Muscle layer of colon (tissue), 2 donors: ENCODE results near the gene H2BK1.

Source experiments
- H3K27ac ChIP-seq: one replicate; pipeline ENCODE4 v1.7.0; 2013; ENCODE audit warnings: low read depth, mild to moderate bottlenecking, low read length, moderate library complexity
- H3K27me3 ChIP-seq, 2 donors: one replicate each; pipeline ENCODE4 v1.7.0; 2013; ENCODE audit warnings: low read length in 2 of 2, mild to moderate bottlenecking in 2 of 2; ENCODE audit not compliant: insufficient read depth in 2 of 2, control insufficient read depth in 1 of 2
- H3K36me3 ChIP-seq: one replicate; pipeline ENCODE4 v1.7.0; 2013; ENCODE audit warnings: mild to moderate bottlenecking, low read length; ENCODE audit not compliant: insufficient read depth
- H3K4me1 ChIP-seq: one replicate; pipeline ENCODE4 v1.7.0; 2013; ENCODE audit warnings: mild to moderate bottlenecking, low read length; ENCODE audit not compliant: insufficient read depth
- H3K4me3 ChIP-seq, 2 donors: one replicate each; pipeline ENCODE4 v1.7.0; 2013; ENCODE audit warnings: low read length in 2 of 2, low read depth in 1 of 2, mild to moderate bottlenecking in 1 of 2, moderate library complexity in 1 of 2
- H3K9ac ChIP-seq: one replicate; pipeline ENCODE4 v1.7.0; 2013; ENCODE audit warnings: low read length
- H3K9me3 ChIP-seq: one replicate; pipeline ENCODE4 v1.7.0; 2013; ENCODE audit warnings: mild to moderate bottlenecking, low read length
- donor health status: abdominal sarcoma.
- donor health status: Adenocarcinoma of cecum.

H2BK1 gene

DNA sequence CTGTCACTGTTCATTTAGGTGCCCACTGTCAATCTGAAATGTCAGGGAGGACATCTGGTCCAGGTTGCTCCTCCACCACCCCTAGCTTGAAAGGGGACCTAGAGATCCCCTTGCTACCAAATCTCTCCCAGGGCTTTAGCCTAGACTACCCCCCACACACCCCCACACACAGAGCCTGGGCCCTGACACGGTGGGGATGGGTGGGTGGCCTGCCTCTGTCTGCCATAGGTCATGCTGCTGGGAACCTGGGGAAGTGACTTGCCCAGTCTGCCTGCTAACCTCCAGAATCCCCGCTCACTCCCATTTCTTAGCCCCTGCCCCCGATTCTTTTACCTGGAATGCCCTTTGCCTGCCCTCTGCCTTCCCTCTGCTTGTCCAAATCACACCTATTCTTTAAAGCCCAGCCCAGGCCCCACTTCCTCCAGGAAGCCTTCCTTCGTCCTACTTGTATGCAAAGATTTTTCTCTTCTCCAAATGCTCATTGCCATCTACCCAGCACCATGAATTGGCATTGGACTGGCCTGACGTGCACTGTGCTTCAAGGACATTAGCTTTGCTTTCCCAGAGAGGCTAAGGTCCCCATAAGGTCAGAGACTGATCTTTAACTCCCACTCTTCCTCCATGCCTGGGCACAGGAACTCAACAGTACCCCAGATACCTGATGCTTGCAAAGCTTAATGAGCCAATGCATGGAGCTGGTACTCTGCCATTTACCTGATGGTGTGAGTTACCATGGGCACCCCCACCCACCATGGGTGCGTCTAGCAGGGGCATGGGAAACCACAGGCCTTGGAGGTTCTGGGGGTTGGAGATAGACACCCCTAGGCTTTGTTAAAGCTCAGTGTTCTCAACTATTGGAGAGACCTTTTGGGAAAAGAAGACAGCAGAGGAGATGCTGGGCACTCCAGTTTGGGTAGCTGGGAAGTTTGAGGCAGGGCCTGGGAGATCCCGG lies 40.2 kb upstream of the H2BK1 start:
- no peaks in the 10 kb centered on the region for H3K27me3 ChIP-seq
- peak overlapping the region; percentile 50 for H3K9ac ChIP-seq
- H3K4me1 ChIP-seq = peaks cover 55% of the 10 kb centered on the region
- peak overlapping the region; percentile 95 for H3K27ac ChIP-seq
- H3K9me3 ChIP-seq = no peaks in the 10 kb centered on the region
- H3K4me3 ChIP-seq = peak overlapping the region; percentile 49 to 71
- no peaks in the 10 kb centered on the region for H3K36me3 ChIP-seq

DNA sequence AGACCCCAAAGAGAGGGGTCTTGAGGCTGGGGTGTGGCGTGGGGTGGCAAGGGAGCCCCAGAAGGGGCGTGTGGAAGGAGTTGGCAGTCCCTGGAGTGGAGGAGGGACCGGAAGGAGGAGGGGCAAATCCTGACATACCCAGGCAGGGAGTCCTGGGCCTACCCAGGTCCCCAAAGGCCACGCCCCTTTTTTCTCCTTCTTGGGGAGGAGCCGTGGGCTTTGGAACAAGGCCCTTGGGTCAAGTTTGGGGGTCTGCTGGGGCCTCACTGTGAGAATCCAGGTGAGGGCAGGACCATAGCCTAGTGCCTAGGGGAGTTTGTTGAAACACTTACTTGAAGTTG lies 39.4 kb upstream of the H2BK1 start:
- Histone ChIP-seq H3K4me3 (peak overlapping the region in 1 of 2 donors; percentile 55), H3K4me1 (peaks cover 61% of the 10 kb centered on the region), H3K9ac (peak overlapping the region; percentile 33)

GRCh38 chr7:151249034-151249731 lies 38.9 kb upstream of the H2BK1 start:
- Histone ChIP-seq H3K9me3 (no peaks in the 10 kb centered on the region), H3K9ac (peak overlapping the region; percentile 33), H3K27me3 (peaks cover 0 to 5% of the 10 kb centered on the region in 2 donors), H3K36me3 (no peaks in the 10 kb centered on the region), H3K4me3 (peak overlapping the region; percentile 12 to 55), H3K27ac (peak overlapping the region; percentile 95), H3K4me1 (peaks cover 66% of the 10 kb centered on the region)

More for the DNA sequence above, 39.4 kb upstream of the H2BK1 start:
- Histone ChIP-seq H3K36me3 (no peaks in the 10 kb centered on the region), H3K27ac (peak overlapping the region; percentile 95), H3K27me3 (peaks cover 0 to 3% of the 10 kb centered on the region in 2 donors), H3K9me3 (no peaks in the 10 kb centered on the region)

DNA sequence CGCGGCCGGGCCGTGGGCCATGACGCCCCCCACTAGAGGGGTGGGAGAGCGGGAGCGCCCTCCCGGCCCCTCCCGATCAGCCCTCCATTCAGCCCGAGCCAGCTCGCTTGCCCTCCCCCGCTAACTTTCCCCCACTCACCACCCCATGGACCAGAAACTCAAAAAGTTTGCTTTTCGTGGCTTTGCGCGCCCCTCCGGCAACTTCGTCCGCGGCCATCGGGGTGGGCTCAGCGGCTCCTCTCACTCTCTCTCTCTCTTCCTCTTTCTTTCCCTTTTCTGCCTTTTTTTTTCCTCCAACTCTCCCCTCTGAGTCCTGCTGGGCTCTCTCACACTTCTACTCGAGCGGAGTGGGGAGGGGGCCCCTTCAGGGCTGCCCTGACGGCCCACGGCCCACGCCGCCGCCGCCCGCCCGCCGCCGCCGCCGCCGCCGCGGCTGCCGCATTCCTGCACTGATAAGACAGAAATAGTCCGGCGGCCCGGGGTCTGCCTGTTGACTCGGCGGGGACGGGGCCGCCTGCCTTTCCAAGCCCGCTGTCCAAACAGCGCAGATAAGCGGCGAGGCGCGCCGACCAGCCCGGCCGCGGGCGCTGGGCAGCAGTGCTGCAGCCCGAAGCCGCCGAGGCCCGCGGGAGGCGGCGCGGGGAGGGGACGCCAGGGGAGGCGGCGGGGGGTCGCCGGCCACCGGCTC lies 38.2 kb upstream of the H2BK1 start, which contains the start of gene SMARCD3:
SMARCD3 (minus strand) TSS at position 349 of the 688 bp plus-strand sequence; CDS start at position 217, 132 bp downstream.
- H3K9ac ChIP-seq = peak within 1 kb of the TSS; percentile 65
- no peaks in the 10 kb centered on the region for H3K36me3 ChIP-seq
- H3K4me3 ChIP-seq = peak within 1 kb of the TSS; percentile 68 to 79
- peak within 1 kb of the TSS; percentile 95 for H3K27ac ChIP-seq
- H3K4me1 ChIP-seq = peaks cover 71% of the 10 kb centered on the region
- no peaks in the 10 kb centered on the region for H3K9me3 ChIP-seq
- peaks cover 0 to 5% of the 10 kb centered on the region in 2 donors for H3K27me3 ChIP-seq

GRCh38 chr7:151247611-151248345 lies 37.5 kb upstream of the H2BK1 start:
- peaks cover 67% of the 10 kb centered on the region for H3K4me1 ChIP-seq
- H3K9me3 ChIP-seq = no peaks in the 10 kb centered on the region
- H3K4me3 ChIP-seq = peak overlapping the region; percentile 68 to 79
- H3K9ac ChIP-seq = peak overlapping the region; percentile 65
- peaks cover 2% of the 10 kb centered on the region for H3K36me3 ChIP-seq
- H3K27me3 ChIP-seq = peaks cover 0 to 5% of the 10 kb centered on the region in 2 donors
- H3K27ac ChIP-seq = peak overlapping the region; percentile 88

DNA sequence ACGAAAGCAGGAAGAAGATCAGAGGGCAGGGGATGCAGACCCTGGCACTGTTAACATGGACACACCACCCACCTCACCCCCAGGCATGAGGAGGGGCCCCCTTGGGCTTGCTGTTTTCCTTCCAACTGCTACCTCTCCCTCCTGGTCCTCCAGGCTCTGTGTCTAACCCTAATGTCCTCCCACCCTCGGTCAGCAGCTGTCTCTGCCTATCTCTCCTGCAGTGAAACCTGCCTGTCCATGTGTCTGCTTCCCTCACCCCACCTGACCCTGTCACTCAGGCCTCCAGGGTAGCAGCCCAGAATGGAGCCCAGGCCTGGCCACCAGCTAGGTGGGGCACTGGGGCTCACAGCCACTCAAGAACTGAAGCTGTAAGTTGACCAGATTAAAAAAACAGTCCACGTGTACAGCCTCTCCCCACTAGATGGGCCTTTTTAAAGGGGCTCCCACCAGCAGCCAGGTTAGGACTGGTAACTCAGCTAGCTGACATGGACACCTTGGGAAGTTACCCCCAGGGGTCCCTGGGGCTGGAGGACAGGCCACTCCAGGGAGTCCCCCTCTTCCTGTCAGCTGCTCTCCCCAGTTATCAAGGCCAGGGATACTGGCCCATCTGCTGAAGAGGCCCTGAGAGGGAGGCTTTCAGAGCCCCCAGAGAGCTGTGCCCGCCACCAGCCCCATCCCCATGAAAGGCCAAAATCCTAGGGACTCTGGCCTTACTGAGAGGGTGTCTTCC lies 36.7 kb upstream of the H2BK1 start:
- peaks cover 63% of the 10 kb centered on the region for H3K4me1 ChIP-seq
- H3K27ac ChIP-seq = peak overlapping the region; percentile 88
- H3K27me3 ChIP-seq = peaks cover 0 to 5% of the 10 kb centered on the region in 2 donors
- H3K36me3 ChIP-seq = peaks cover 8% of the 10 kb centered on the region
- H3K4me3 ChIP-seq = peak overlapping the region; percentile 68 to 79
- no peaks in the 10 kb centered on the region for H3K9me3 ChIP-seq
- peak overlapping the region; percentile 65 for H3K9ac ChIP-seq

GRCh38 chr7:151246102-151246850 lies 36.0 kb upstream of the H2BK1 start:
- H3K4me3 ChIP-seq = peak overlapping the region in 1 of 2 donors; percentile 41
- peaks cover 15% of the 10 kb centered on the region for H3K36me3 ChIP-seq
- peaks cover 0 to 5% of the 10 kb centered on the region in 2 donors for H3K27me3 ChIP-seq
- H3K4me1 ChIP-seq = peaks cover 62% of the 10 kb centered on the region
- H3K9ac ChIP-seq = no peak overlapping the region
- H3K27ac ChIP-seq = peak overlapping the region; percentile 43
- no peaks in the 10 kb centered on the region for H3K9me3 ChIP-seq

DNA sequence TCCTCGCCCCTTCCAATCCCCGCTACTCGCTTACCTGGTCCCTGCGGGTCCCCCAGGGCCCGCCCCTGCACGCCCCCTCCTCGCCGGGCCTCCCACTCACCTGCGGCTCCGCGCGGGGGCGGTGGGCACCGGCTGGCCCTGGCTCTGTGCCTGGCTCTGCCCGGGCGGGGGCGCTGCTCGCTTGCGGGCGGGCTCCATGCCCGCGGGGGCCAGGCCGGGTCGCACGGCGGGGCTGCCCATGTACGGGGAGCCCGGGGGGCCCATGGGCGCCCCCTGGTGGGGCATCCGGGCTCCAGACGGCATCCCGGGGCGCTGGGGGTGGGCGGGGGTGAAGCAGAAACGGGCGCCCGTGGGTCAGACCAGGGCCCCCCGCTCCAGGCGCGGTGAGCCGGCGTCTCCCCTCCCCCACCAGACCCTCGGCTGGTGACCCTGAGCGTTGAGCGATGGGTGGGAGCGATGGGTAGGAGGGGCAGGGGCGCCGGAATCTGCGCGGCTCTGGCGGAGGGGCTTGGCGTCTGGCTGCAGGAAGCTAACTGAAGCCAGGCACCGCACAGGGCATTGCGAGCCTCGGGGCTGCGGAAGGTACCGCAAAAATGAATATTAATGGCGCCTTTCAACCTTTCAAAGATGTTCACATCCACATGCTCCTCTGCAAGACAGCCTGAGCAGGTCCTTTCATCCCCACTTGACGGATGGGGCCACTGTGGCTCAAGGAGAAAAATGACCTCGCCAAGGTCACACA lies 35.2 kb upstream of the H2BK1 start:
- Histone ChIP-seq H3K27me3 (peaks cover 0 to 5% of the 10 kb centered on the region in 2 donors), H3K9ac (no peak overlapping the region), H3K36me3 (peaks cover 21% of the 10 kb centered on the region), H3K4me3 (peak overlapping the region; percentile 3 to 53), H3K9me3 (no peaks in the 10 kb centered on the region), H3K4me1 (peaks cover 54% of the 10 kb centered on the region), H3K27ac (peak overlapping the region; percentile 43)

DNA sequence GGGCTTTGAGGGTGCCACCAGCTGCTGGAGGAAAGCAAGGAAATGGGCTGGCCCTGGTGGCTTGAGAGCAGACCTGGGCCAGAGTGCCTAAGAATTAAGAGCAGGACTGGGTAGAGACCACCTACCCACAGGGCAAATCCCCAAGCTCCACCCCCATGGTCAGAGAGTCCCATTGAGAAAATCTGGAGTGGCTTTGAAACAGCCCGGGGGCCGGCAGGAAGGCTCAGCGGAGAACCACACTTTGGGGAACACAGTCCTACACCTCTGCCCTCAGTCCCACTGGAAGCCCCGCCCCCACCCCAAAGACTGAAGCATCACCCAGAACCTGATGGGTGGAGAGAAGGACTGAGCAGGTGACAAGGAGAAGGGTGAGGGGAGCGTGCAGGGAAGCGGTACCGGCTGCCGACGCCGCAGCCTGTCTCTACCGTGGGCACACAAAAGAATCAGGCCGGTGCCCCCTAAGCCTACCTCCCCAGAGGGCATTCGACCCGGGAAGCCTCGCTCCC lies 34.6 kb upstream of the H2BK1 start:
- Histone ChIP-seq H3K4me1 (peaks cover 48% of the 10 kb centered on the region), H3K27ac (no peak overlapping the region), H3K36me3 (peaks cover 24% of the 10 kb centered on the region), H3K27me3 (peaks cover 0 to 5% of the 10 kb centered on the region in 2 donors), H3K9ac (no peak overlapping the region), H3K4me3 (peak overlapping the region; percentile 3 to 53), H3K9me3 (no peaks in the 10 kb centered on the region)
